ENCODE measurements around the gene NAP1L5.

DNA sequence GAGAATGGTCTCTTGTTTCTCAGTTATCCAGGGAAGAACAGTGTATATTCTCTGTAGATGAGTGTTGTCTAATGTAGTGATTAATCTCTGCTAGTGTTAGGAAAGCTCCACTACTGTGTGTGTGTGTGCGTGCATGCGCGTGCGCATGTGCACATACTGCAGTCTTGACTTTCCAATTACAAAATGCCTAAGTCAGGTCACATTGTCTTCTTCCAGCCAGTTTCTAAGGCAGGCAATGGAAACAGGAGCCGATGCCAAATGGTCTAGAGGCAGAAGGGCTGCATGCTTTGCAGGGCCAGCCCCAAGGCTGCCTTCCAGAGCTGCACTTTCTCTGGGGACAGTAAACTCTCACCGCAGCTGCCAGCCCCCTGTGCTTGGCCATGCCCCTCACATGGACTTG, 30.5 kb upstream of the NAP1L5 start:
- TF ChIP-seq, protein P1, sequence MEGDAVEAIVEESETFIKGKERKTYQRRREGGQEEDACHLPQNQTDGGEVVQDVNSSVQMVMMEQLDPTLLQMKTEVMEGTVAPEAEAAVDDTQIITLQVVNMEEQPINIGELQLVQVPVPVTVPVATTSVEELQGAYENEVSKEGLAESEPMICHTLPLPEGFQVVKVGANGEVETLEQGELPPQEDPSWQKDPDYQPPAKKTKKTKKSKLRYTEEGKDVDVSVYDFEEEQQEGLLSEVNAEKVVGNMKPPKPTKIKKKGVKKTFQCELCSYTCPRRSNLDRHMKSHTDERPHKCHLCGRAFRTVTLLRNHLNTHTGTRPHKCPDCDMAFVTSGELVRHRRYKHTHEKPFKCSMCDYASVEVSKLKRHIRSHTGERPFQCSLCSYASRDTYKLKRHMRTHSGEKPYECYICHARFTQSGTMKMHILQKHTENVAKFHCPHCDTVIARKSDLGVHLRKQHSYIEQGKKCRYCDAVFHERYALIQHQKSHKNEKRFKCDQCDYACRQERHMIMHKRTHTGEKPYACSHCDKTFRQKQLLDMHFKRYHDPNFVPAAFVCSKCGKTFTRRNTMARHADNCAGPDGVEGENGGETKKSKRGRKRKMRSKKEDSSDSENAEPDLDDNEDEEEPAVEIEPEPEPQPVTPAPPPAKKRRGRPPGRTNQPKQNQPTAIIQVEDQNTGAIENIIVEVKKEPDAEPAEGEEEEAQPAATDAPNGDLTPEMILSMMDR (conservative IDR thresholded peaks at IDR 0.05; ENCODE audit: low read depth, low read length): no peak
- TF ChIP-seq EZH2phosphoT487 (IDR thresholded peaks at IDR 0.05; ENCODE audit: borderline replicate concordance, low read length): no peak
